Measurements from ENCODE around the gene COL23A1.

DNA sequence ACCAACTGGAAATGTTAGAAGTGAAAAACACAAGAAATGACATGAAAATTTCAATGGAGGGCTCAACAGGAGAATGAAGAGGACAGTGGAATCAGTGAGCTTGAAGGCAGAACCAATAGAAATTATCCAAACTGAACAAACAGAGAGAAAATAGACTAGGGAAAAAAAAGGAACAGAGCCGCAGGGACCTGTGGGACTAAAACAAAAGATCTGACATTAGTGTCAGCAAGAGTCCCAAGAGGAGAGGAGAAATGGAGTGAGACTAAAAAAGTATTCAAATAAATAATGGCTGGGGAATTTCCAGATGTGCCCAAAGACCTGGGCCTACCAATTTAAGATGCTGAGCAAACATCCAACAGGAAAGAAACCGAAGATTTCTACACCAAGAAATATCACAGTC is 182.5 kb downstream of the COL23A1 start:
- TF ChIP-seq CTCF (IDR thresholded peaks at IDR 0.05; ENCODE audit: control extremely low read depth in 1 of 3, insufficient read depth in 1 of 3, low read depth in 1 of 3, low read length in 3 of 3), result no peak
- no peak for TF ChIP-seq GABPA (IDR thresholded peaks at IDR 0.05; ENCODE audit: borderline replicate concordance, insufficient read depth, low read length)
- no peak for TF ChIP-seq POLR2AphosphoS5 (IDR thresholded peaks at IDR 0.05; ENCODE audit: low read depth, low read length)
- TF ChIP-seq, protein P1, sequence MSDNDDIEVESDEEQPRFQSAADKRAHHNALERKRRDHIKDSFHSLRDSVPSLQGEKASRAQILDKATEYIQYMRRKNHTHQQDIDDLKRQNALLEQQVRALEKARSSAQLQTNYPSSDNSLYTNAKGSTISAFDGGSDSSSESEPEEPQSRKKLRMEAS (IDR thresholded peaks at IDR 0.05), result no peak
- TF ChIP-seq RAD21 (IDR thresholded peaks at IDR 0.05 in 1 of 2, conservative IDR thresholded peaks at IDR 0.05 in 1 of 2; ENCODE audit: low read depth in 2 of 2, low read length in 2 of 2), result no peak
- no peak for TF ChIP-seq TAF1 (IDR thresholded peaks at IDR 0.05; ENCODE audit: low read depth, low read length)
- no peak for TF ChIP-seq TBP (IDR thresholded peaks at IDR 0.05; ENCODE audit: low read depth, low read length)
- no peak for TF ChIP-seq YY1 (IDR thresholded peaks at IDR 0.05; ENCODE audit: low read depth, low read length)
- TF ChIP-seq SUZ12 (IDR thresholded peaks at IDR 0.05; ENCODE audit: low read length), result no peak
- no peak for TF ChIP-seq ZNF274 (IDR thresholded peaks at IDR 0.05; ENCODE audit: borderline replicate concordance, extremely low read depth, low read length)

Measured in H1 (cell line).